ENCODE data around the gene LRRC75B.
"Not testable (repeated sequence)": the region's sequence is repeated elsewhere in the genome, so short reads cannot be mapped to it uniquely, and the experiment has no call there.

- not testable (repeated sequence) for TF ChIP-seq CEBPB (tag; IDR thresholded peaks at IDR 0.05); KDM4B (IDR thresholded peaks at IDR 0.05; ENCODE audit: borderline replicate concordance in 2 of 2, low read depth in 1 of 2)
Observed at GRCh38 chr22:24629069-24629468, 36.2 kb upstream of the LRRC75B start.
